Calu3 (cell line): ENCODE results near the gene WRAP53. TPM values are rescaled to one million over a fixed set of nuclear protein-coding genes. Genes with fewer than 3 reads are reported as not detected.

Experiments
- BruUV-seq: library from RNA; stranded (reverse); fragments of 400-500 nt; replicated peaks from 2 replicates; lab custom pipeline; 2021; lab: Mats Ljungman, UMichigan
- CTCF ChIA-PET: fragments of 300-600 bp; sonication (Branson Sonifier 250); formaldehyde crosslinking; loops from one replicate; lab custom pipeline; 2022; ENCODE audit warnings: antibody characterized with exemption; lab: Charles Lee
- DNase-seq: peaks from one replicate; pipeline ENCODE4 v3.0.0; 2022
- H3K27ac Mint-ChIP-seq: one replicate; pipeline ENCODE4 v1.8.0; 2022; ENCODE audit warnings: mixed read lengths; ENCODE audit not compliant: unreplicated experiment
- H3K27me3 Mint-ChIP-seq: one replicate; pipeline ENCODE4 v1.8.0; 2022; ENCODE audit warnings: mixed read lengths; ENCODE audit not compliant: unreplicated experiment
- H3K36me3 Mint-ChIP-seq: one replicate; pipeline ENCODE4 v1.8.0; 2022; ENCODE audit warnings: mild to moderate bottlenecking, moderate library complexity, mixed read lengths; ENCODE audit not compliant: insufficient read depth, unreplicated experiment
- H3K4me1 Mint-ChIP-seq: one replicate; pipeline ENCODE4 v1.8.0; 2022; ENCODE audit warnings: mild to moderate bottlenecking, low read depth, mixed read lengths; ENCODE audit not compliant: unreplicated experiment
- H3K4me3 Mint-ChIP-seq: one replicate; pipeline ENCODE4 v1.8.0; 2022; ENCODE audit warnings: mild to moderate bottlenecking, low read depth, moderate library complexity, mixed read lengths; ENCODE audit not compliant: unreplicated experiment
- H3K9me3 Mint-ChIP-seq: one replicate; pipeline ENCODE4 v1.8.0; 2022; ENCODE audit warnings: low read depth, mixed read lengths; ENCODE audit not compliant: unreplicated experiment
- intact Hi-C: fragments of 100-400 bp; cut with micrococcal nuclease; formaldehyde crosslinking; loops from one replicate; pipeline ENCODE4 v1.10.0; 2022; ENCODE audit not compliant: unreplicated experiment
- total RNA-seq: library from RNA; stranded (reverse); gene quantifications from 2 replicates; pipeline ENCODE4 v1.2.3, GENCODE V29; 2022
- TF ChIP-seq, protein P1 (sequence below): fragments of 200-600 bp; IDR thresholded peaks from one replicate; pipeline ENCODE4 v1.8.0; 2022; ENCODE audit warnings: antibody characterized with exemption; ENCODE audit not compliant: unreplicated experiment

The WRAP53 gene
- total RNA-seq, 1 experiment from 2014 or later = 10.1 TPM

DNA sequence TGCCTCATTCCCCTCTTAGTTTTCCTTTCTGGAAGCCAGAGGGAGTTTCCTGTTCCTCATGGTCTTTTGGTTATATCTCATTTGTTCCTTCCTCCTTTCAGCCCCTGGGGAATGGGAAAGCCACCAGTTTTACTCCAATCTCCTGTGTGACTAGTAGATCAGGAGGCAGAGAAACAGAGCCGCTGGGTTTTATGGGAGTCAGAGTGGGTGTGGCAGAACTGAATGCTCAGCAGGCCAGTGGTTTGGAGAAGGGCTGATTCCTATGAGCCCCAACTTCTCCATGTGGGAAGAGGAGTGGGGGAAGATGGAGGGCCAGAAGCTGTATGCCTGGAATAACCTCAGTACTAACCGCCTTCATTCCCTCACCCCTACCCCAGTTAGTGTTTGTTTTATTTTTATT, 33.3 kb downstream of the WRAP53 start:
- CTCF ChIA-PET = no interaction called here
- no peak overlapping the region for H3K27ac Mint-ChIP-seq

DNA sequence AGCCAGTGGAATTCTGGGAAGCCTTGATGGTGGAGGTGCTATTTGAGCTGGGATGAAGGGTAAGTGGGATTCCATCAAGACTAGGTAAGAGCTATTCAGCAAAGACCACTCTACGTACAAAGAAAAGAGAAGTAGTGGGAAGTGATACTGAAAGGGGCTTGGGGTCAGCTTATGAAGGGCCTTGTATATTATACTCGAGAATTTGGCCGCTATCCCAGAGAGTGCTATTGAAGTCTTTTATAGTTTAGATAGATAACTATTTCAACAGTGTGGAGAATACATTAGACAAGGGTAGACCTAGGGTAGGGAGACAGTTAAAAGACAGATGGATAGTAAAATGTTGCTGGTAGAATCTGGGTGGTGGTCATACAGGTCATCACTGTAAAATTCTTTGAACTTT, 39.6 kb downstream of the WRAP53 start:
- Mint-ChIP-seq H3K36me3 (no peaks in the 10 kb centered on the region), H3K4me1 (no peaks in the 10 kb centered on the region), H3K27me3 (peaks cover 44% of the 10 kb centered on the region), H3K27ac (no peak overlapping the region), H3K9me3 (no peaks in the 10 kb centered on the region), H3K4me3 (no peak overlapping the region)
- no peak for DNase-seq
- intact Hi-C loops = no loop called here
- TF ChIP-seq, protein P1, sequence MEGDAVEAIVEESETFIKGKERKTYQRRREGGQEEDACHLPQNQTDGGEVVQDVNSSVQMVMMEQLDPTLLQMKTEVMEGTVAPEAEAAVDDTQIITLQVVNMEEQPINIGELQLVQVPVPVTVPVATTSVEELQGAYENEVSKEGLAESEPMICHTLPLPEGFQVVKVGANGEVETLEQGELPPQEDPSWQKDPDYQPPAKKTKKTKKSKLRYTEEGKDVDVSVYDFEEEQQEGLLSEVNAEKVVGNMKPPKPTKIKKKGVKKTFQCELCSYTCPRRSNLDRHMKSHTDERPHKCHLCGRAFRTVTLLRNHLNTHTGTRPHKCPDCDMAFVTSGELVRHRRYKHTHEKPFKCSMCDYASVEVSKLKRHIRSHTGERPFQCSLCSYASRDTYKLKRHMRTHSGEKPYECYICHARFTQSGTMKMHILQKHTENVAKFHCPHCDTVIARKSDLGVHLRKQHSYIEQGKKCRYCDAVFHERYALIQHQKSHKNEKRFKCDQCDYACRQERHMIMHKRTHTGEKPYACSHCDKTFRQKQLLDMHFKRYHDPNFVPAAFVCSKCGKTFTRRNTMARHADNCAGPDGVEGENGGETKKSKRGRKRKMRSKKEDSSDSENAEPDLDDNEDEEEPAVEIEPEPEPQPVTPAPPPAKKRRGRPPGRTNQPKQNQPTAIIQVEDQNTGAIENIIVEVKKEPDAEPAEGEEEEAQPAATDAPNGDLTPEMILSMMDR = no peak
- CTCF ChIA-PET = no interaction called here
- BruUV-seq = no TSS peak

More for the DNA sequence above, 33.3 kb downstream of the WRAP53 start:
- Mint-ChIP-seq H3K36me3 (peaks cover 18% of the 10 kb centered on the region), H3K4me3 (no peak overlapping the region), H3K9me3 (no peaks in the 10 kb centered on the region), H3K4me1 (peaks cover 9% of the 10 kb centered on the region), H3K27me3 (peaks cover 82% of the 10 kb centered on the region)
- intact Hi-C loops = no loop called here
- BruUV-seq = no TSS peak
- TF ChIP-seq, protein P1 = no peak
- DNase-seq = no peak

GRCh38 chr17:7729816-7730215, 41.5 kb downstream of the WRAP53 start:
- TF ChIP-seq, protein P1 = no peak
- Mint-ChIP-seq H3K27me3 (peaks cover 46% of the 10 kb centered on the region), H3K27ac (no peak overlapping the region), H3K4me3 (no peak overlapping the region), H3K9me3 (no peaks in the 10 kb centered on the region), H3K4me1 (no peaks in the 10 kb centered on the region), H3K36me3 (no peaks in the 10 kb centered on the region)
- BruUV-seq = no TSS peak
- intact Hi-C loops = no loop called here
- no peak for DNase-seq
- CTCF ChIA-PET = interaction anchor here (0.7 kb wide), 1 partner anchor 125 kb away, joined by 3 read pairs; no protein-coding TSS in a partner anchor

- H3K4me3 Mint-ChIP-seq = no peak overlapping the region
- H3K4me1 Mint-ChIP-seq = no peaks in the 10 kb centered on the region
- no peaks in the 10 kb centered on the region for H3K36me3 Mint-ChIP-seq
- no peak overlapping the region for H3K27ac Mint-ChIP-seq
- TF ChIP-seq, protein P1 = no peak
- no peaks in the 10 kb centered on the region for H3K9me3 Mint-ChIP-seq
- no TSS peak for BruUV-seq
- intact Hi-C loops = no loop called here
- no peak for DNase-seq
- CTCF ChIA-PET = no interaction called here
- peaks cover 54% of the 10 kb centered on the region for H3K27me3 Mint-ChIP-seq
These were observed 44.8 kb downstream of the WRAP53 start for GRCh38 chr17:7732981-7733539.
